ENCODE results near the gene PROC. TPM values are rescaled to one million over a fixed set of nuclear protein-coding genes. Genes with fewer than 3 reads are reported as not detected.

Gene PROC
- total RNA-seq, 2 experiments from 2014 or later: 0.28 TPM; not detected in 1

- ATAC-seq (ENCODE audit: poor library complexity) (no peak), DNase-seq (no peak)
- Histone ChIP-seq H3K4me1 (ENCODE audit: insufficient read depth, low read length) (no peaks in the 10 kb centered on the region), H3K27me3 (ENCODE audit: control insufficient read depth in 1 of 2, insufficient read depth in 2 of 2, low read length in 2 of 2) (no peaks in the 10 kb centered on the region), H3K27ac (ENCODE audit: low read depth in 1 of 2, low read length in 2 of 2) (no peak overlapping the region), H3K9me3 (ENCODE audit: control insufficient read depth in 1 of 2, insufficient read depth in 1 of 2, low read length in 2 of 2) (peaks cover 11 to 15% of the 10 kb centered on the region in 2 experiments), H3K36me3 (ENCODE audit: insufficient read depth, low read length) (no peaks in the 10 kb centered on the region), H3K4me3 (ENCODE audit: low read length) (no peak overlapping the region)
- intact Hi-C loops (cut with DNase I, micrococcal nuclease): no loop called here
- peaks cover 5% of the 10 kb centered on the region for H3K9me3 Mint-ChIP-seq
- POLR2A ChIA-PET: no interaction called here
- no peak for TF ChIP-seq CTCF (IDR thresholded peaks at IDR 0.05)
- CTCF ChIA-PET: no interaction called here
- H3K4me3 Mint-ChIP-seq: no peak overlapping the region
- H3K27ac Mint-ChIP-seq: no peak overlapping the region
- H3K36me3 Mint-ChIP-seq (ENCODE audit: low read depth): no peaks in the 10 kb centered on the region
- H3K4me1 Mint-ChIP-seq (ENCODE audit: low read depth): no peaks in the 10 kb centered on the region
- no peaks in the 10 kb centered on the region for H3K27me3 Mint-ChIP-seq
Observed at GRCh38 chr2:127439343-127439742, 21.1 kb downstream of the PROC start.

- intact Hi-C loops (cut with DNase I, micrococcal nuclease): no loop called here
- peaks cover 4% of the 10 kb centered on the region for H3K36me3 ChIP-seq (ENCODE audit: insufficient read depth, low read length)
- Mint-ChIP-seq H3K36me3 (ENCODE audit: low read depth) (peaks cover 17% of the 10 kb centered on the region), H3K4me3 (no peak overlapping the region), H3K27ac (no peak overlapping the region), H3K9me3 (peaks cover 11% of the 10 kb centered on the region), H3K4me1 (ENCODE audit: low read depth) (no peaks in the 10 kb centered on the region), H3K27me3 (no peaks in the 10 kb centered on the region)
- POLR2A ChIA-PET: no interaction called here
- peaks cover 9 to 18% of the 10 kb centered on the region in 2 experiments for H3K9me3 ChIP-seq (ENCODE audit: control insufficient read depth in 1 of 2, insufficient read depth in 1 of 2, low read length in 2 of 2)
- no peaks in the 10 kb centered on the region for H3K4me1 ChIP-seq (ENCODE audit: insufficient read depth, low read length)
- no peak overlapping the region for H3K27ac ChIP-seq (ENCODE audit: low read depth in 1 of 2, low read length in 2 of 2)
- ATAC-seq (ENCODE audit: poor library complexity) (no peak), DNase-seq (no peak)
- CTCF ChIA-PET: no interaction called here
- H3K27me3 ChIP-seq (ENCODE audit: control insufficient read depth in 1 of 2, insufficient read depth in 2 of 2, low read length in 2 of 2): no peaks in the 10 kb centered on the region
- no peak overlapping the region for H3K4me3 ChIP-seq (ENCODE audit: low read length)
- TF ChIP-seq CTCF (IDR thresholded peaks at IDR 0.05): no peak
Observed at GRCh38 chr2:127448526-127448925, 30.3 kb downstream of the PROC start.

GRCh38 chr2:127449414-127449813 lies 31.2 kb downstream of the PROC start:
- no peaks in the 10 kb centered on the region for H3K4me1 ChIP-seq (ENCODE audit: insufficient read depth, low read length)
- intact Hi-C loops (cut with DNase I, micrococcal nuclease): no loop called here
- ATAC-seq (ENCODE audit: poor library complexity) (no peak), DNase-seq (no peak)
- Mint-ChIP-seq H3K9me3 (peaks cover 11% of the 10 kb centered on the region), H3K27me3 (no peaks in the 10 kb centered on the region), H3K27ac (no peak overlapping the region), H3K4me1 (ENCODE audit: low read depth) (no peaks in the 10 kb centered on the region), H3K4me3 (no peak overlapping the region), H3K36me3 (ENCODE audit: low read depth) (peaks cover 23% of the 10 kb centered on the region)
- H3K9me3 ChIP-seq (ENCODE audit: control insufficient read depth in 1 of 2, insufficient read depth in 1 of 2, low read length in 2 of 2): peaks cover 9 to 16% of the 10 kb centered on the region in 2 experiments
- ChIA-PET CTCF (no interaction called here), POLR2A (no interaction called here)
- H3K27ac ChIP-seq (ENCODE audit: low read depth in 1 of 2, low read length in 2 of 2): no peak overlapping the region
- peaks cover 4% of the 10 kb centered on the region for H3K36me3 ChIP-seq (ENCODE audit: insufficient read depth, low read length)
- H3K4me3 ChIP-seq (ENCODE audit: low read length): no peak overlapping the region
- TF ChIP-seq CTCF (IDR thresholded peaks at IDR 0.05): no peak
- no peaks in the 10 kb centered on the region for H3K27me3 ChIP-seq (ENCODE audit: control insufficient read depth in 1 of 2, insufficient read depth in 2 of 2, low read length in 2 of 2)
